SK-N-SH treated with all-trans-retinoic acid at 6 μM for 48 hours (cell line): ENCODE measurements around the gene RFXAP.

Experiments used
- ATAC-seq: fragments of 200-7000 bp; cut with Tn5 transposase; 3 replicates; pipeline ENCODE4 v1.9.1; 2020; ENCODE audit warnings: mild to moderate bottlenecking, moderate library complexity
- ARNTL ChIP-seq: fragments of 450-650 bp; formaldehyde crosslinking; IDR thresholded peaks from 2 replicates; pipeline ENCODE4 v1.5.0; 2020; ENCODE audit warnings: low read depth, mild to moderate bottlenecking, moderate library complexity, borderline replicate concordance
- BACH2 ChIP-seq: fragments of 250-450 bp; sonication (Bioruptor Pico); IDR thresholded peaks from 2 replicates; pipeline ENCODE4 v1.9.0; 2021; ENCODE audit warnings: mild to moderate bottlenecking, borderline replicate concordance
- CREB5 ChIP-seq: fragments of 250-450 bp; sonication (Bioruptor Pico); IDR thresholded peaks from 2 replicates; pipeline ENCODE4 v1.5.1; 2020; ENCODE audit warnings: low read depth, mild to moderate bottlenecking, moderate library complexity
- CSDC2 ChIP-seq: fragments of 250-450 bp; sonication (Bioruptor Pico); IDR thresholded peaks from 2 replicates; pipeline ENCODE4 v1.5.0; 2020; ENCODE audit warnings: mild to moderate bottlenecking, moderate library complexity
- ESRRG ChIP-seq: fragments of 250-450 bp; sonication (Bioruptor Pico); IDR thresholded peaks from 2 replicates; pipeline ENCODE4 v1.6.1; 2021; ENCODE audit warnings: mild to moderate bottlenecking
- GLIS3 ChIP-seq: fragments of 250-450 bp; sonication (Bioruptor Pico); IDR thresholded peaks from 2 replicates; pipeline ENCODE4 v1.5.0; 2020; ENCODE audit warnings: mild to moderate bottlenecking, moderate library complexity
- ISL1 ChIP-seq: fragments of 250-450 bp; sonication (Bioruptor Pico); IDR thresholded peaks from 2 replicates; pipeline ENCODE4 v2.1.2; 2022; ENCODE audit warnings: mild to moderate bottlenecking, moderate library complexity
- OSR1 ChIP-seq: fragments of 250-450 bp; sonication (Bioruptor Pico); IDR thresholded peaks from 2 replicates; pipeline ENCODE4 v1.8.0; 2022; ENCODE audit warnings: moderate library complexity, mild to moderate bottlenecking, inconsistent platforms
- PATZ1 ChIP-seq: fragments of 250-450 bp; sonication (Bioruptor Pico); IDR thresholded peaks from 2 replicates; pipeline ENCODE4 v1.8.0; 2020; ENCODE audit warnings: mild to moderate bottlenecking, moderate library complexity, borderline replicate concordance
- POU6F1 ChIP-seq: fragments of 250-450 bp; sonication (Bioruptor Pico); IDR thresholded peaks from 2 replicates; pipeline ENCODE4 v1.8.0; 2021; ENCODE audit warnings: low read depth, mild to moderate bottlenecking, moderate library complexity, borderline replicate concordance
- PPARA ChIP-seq: fragments of 250-450 bp; sonication (Bioruptor Pico); IDR thresholded peaks from 2 replicates; pipeline ENCODE4 v1.5.0; 2020; ENCODE audit warnings: mild to moderate bottlenecking, borderline replicate concordance
- RARB ChIP-seq: fragments of 250-450 bp; sonication (Bioruptor Pico); IDR thresholded peaks from 2 replicates; pipeline ENCODE4 v1.8.0; 2021; ENCODE audit warnings: mild to moderate bottlenecking, moderate library complexity
- TCF4 ChIP-seq: fragments of 250-450 bp; sonication (Bioruptor Pico); IDR thresholded peaks from 2 replicates; pipeline ENCODE4 v1.8.0; 2021; ENCODE audit warnings: mild to moderate bottlenecking, moderate library complexity, borderline replicate concordance
- TOX ChIP-seq: fragments of 250-450 bp; sonication (Bioruptor Pico); IDR thresholded peaks from 2 replicates; pipeline ENCODE4 v1.8.0; 2021; ENCODE audit warnings: mild to moderate bottlenecking, moderate library complexity, borderline replicate concordance
- ZC3H10 ChIP-seq: fragments of 250-450 bp; sonication (Bioruptor Pico); IDR thresholded peaks from 2 replicates; pipeline ENCODE4 v1.5.1; 2021; ENCODE audit warnings: mild to moderate bottlenecking, moderate library complexity
- ZFP3 ChIP-seq: fragments of 250-450 bp; sonication (Bioruptor Pico); IDR thresholded peaks from 2 replicates; pipeline ENCODE4 v1.5.0; 2020; ENCODE audit warnings: mild to moderate bottlenecking, moderate library complexity
- ZFP30 ChIP-seq: fragments of 450-650 bp; formaldehyde crosslinking; IDR thresholded peaks from 2 replicates; pipeline ENCODE4 v1.5.0; 2022; ENCODE audit warnings: mild to moderate bottlenecking, moderate library complexity
- ZNF565 ChIP-seq: fragments of 450-650 bp; formaldehyde crosslinking; conservative IDR thresholded peaks from 2 replicates; pipeline ENCODE4 v1.5.0; 2020; ENCODE audit warnings: low read depth, mild to moderate bottlenecking, moderate library complexity
- ZNF8 ChIP-seq: fragments of 450-650 bp; formaldehyde crosslinking; IDR thresholded peaks from 2 replicates; pipeline ENCODE4 v1.5.0; 2020; ENCODE audit warnings: mild to moderate bottlenecking, moderate library complexity
- TF ChIP-seq, protein P1 (sequence below): fragments of 250-450 bp; sonication (Bioruptor Pico); IDR thresholded peaks from 2 replicates; pipeline ENCODE4 v1.5.0; 2020; ENCODE audit warnings: mild to moderate bottlenecking, moderate library complexity

The RFXAP gene

GRCh38 chr13:36841391-36841790, 22.4 kb downstream of the RFXAP start:
- ATAC-seq, result no peak
- TF ChIP-seq ZC3H10 (CRISPR knock-in tag) (no peak), ZNF8 (CRISPR knock-in tag) (no peak), GLIS3 (CRISPR knock-in tag) (no peak), ARNTL (CRISPR knock-in tag) (no peak), ZNF565 (CRISPR knock-in tag) (no peak)

DNA sequence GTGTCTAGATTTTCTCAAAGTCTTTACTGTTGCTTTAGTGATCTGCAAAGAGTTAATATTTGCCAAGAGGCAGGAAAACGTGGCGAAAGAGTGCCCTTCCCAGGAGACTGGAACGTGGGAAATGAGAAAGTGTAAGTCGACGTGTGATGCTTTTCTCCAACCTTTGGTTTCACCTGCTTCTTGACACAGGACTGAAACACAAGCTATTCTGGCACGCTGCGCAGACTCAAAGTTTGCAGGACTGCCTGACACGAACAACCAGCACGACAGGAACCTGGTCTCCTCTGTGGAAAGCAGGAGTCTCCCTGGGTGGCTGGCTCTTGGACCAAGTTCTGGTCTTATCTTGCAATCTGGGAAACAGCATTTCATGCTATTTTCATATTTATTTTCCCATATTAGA, 28.6 kb downstream of the RFXAP start:
- TF ChIP-seq BACH2 (CRISPR knock-in tag) (no peak), PATZ1 (no peak), POU6F1 (CRISPR knock-in tag) (no peak), GLIS3 (CRISPR knock-in tag) (no peak), TOX (no peak), TCF4 (CRISPR knock-in tag) (no peak), ARNTL (CRISPR knock-in tag) (no peak), ZFP3 (no peak), ZC3H10 (CRISPR knock-in tag) (no peak), CSDC2 (CRISPR knock-in tag) (no peak), PPARA (CRISPR knock-in tag) (no peak)
- ATAC-seq, result no peak

DNA sequence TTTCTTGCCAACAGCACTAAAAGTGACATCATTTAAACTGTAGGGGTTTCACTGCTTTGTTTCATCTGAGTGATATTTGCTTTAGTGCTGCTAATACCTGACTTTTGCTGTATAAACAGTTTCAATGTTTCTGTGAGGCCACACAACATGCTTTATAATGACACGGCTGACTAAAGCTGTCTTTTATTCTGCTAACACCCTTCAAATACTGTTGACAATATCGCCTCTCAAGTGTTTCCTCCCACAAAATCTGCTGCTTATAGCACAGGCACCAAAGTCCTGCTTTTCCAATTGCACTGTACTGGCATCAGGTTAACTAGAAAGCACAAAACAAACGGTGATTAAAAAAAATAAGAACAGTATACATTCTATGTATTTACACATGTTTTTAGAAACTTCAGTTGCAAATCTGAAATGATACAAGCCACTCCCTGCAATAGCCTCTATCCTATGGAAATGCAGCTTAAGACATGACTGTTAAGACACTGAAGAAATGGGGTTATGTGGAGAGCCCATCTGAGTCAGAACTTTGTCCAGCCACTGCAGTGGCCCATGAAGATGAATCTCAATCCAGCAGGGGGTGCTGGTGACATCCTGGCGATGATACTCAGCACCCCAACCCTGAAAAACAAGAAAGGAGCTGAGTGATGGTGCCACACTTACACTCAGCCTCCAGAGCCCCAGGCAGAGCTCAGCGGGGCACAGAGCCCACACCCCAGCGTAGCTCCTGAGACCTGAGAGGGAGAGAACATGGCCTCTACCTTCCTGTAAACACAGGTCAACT, 29.4 kb downstream of the RFXAP start:
- TF ChIP-seq ISL1 (no peak), POU6F1 (CRISPR knock-in tag) (no peak), ZFP3 (no peak), GLIS3 (CRISPR knock-in tag) (no peak), BACH2 (CRISPR knock-in tag) (no peak), RARB (CRISPR knock-in tag) (no peak), ZFP30 (CRISPR knock-in tag) (no peak)
- ATAC-seq, result peak; percentile 65

GRCh38 chr13:36850790-36851438, 31.9 kb downstream of the RFXAP start:
- ATAC-seq, result peak; percentile 71
- no peak for TF ChIP-seq ZNF565 (CRISPR knock-in tag)
- no peak for TF ChIP-seq ZFP3

GRCh38 chr13:36857253-36857652, 38.2 kb downstream of the RFXAP start:
- ATAC-seq, result no peak
- TF ChIP-seq POU6F1 (CRISPR knock-in tag) (no peak), ARNTL (CRISPR knock-in tag) (no peak), PPARA (CRISPR knock-in tag) (no peak), OSR1 (CRISPR knock-in tag) (no peak), CSDC2 (CRISPR knock-in tag) (no peak), CREB5 (CRISPR knock-in tag) (no peak), ISL1 (no peak), TOX (no peak), BACH2 (CRISPR knock-in tag) (no peak), ESRRG (CRISPR knock-in tag) (no peak)
- TF ChIP-seq, protein P1, sequence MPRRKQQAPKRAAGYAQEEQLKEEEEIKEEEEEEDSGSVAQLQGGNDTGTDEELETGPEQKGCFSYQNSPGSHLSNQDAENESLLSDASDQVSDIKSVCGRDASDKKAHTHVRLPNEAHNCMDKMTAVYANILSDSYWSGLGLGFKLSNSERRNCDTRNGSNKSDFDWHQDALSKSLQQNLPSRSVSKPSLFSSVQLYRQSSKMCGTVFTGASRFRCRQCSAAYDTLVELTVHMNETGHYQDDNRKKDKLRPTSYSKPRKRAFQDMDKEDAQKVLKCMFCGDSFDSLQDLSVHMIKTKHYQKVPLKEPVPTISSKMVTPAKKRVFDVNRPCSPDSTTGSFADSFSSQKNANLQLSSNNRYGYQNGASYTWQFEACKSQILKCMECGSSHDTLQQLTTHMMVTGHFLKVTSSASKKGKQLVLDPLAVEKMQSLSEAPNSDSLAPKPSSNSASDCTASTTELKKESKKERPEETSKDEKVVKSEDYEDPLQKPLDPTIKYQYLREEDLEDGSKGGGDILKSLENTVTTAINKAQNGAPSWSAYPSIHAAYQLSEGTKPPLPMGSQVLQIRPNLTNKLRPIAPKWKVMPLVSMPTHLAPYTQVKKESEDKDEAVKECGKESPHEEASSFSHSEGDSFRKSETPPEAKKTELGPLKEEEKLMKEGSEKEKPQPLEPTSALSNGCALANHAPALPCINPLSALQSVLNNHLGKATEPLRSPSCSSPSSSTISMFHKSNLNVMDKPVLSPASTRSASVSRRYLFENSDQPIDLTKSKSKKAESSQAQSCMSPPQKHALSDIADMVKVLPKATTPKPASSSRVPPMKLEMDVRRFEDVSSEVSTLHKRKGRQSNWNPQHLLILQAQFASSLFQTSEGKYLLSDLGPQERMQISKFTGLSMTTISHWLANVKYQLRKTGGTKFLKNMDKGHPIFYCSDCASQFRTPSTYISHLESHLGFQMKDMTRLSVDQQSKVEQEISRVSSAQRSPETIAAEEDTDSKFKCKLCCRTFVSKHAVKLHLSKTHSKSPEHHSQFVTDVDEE (CRISPR knock-in tag), result no peak
